SK-N-MC (cell line): ENCODE measurements around the gene HOXC11.

Experiments used
- EZH2 ChIP-seq: fragments of 200-600 bp; sonication (generic); IDR thresholded peaks from one replicate; pipeline ENCODE4 v1.6.1; 2017; ENCODE audit warnings: antibody characterized with exemption
- FOXP2 ChIP-seq: optimal IDR thresholded peaks from 2 replicates; pipeline ENCODE3; 2011; ENCODE audit warnings: mild to moderate bottlenecking, moderate library complexity; ENCODE audit not compliant: insufficient read depth; ENCODE audit errors: extremely low read length, control extremely low read depth
- POLR2AphosphoS5 ChIP-seq: IDR thresholded peaks from 2 replicates; pipeline ENCODE4 v1.6.1; 2012; ENCODE audit warnings: mild to moderate bottlenecking, low read depth, low read length, borderline replicate concordance

DNA sequence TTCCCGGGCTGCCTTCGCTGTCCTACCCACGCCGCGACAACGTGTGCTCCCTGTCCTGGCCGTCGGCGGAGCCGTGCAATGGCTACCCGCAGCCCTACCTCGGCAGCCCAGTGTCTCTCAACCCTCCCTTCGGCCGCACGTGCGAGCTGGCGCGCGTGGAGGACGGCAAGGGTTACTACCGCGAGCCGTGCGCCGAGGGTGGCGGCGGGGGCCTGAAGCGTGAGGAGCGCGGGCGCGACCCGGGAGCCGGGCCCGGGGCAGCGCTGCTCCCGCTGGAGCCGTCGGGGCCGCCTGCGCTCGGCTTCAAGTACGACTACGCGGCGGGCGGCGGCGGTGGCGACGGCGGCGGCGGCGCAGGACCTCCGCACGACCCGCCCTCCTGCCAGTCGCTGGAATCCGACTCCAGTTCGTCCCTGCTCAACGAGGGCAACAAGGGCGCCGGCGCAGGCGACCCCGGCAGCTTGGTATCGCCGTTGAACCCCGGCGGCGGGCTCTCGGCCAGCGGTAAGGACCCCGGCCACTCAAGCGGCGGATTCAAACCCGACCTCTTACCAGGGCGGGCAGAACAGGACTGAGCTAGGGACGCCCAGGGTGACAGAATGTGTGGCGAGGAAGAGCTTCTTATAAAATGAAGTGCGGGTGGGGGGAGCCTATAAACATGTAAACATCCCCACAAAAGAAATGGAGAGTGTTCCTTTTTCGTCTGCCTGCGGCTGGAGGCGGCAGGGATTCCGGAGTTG, 17.7 kb upstream of the HOXC11 start:
- TF ChIP-seq POLR2AphosphoS5 (no peak), EZH2 (no peak), FOXP2 (no peak)
